MM.1S (cell line): ENCODE results near the gene BANK1.
"Not testable (repeated sequence)": the region's sequence is repeated elsewhere in the genome, so short reads cannot be mapped to it uniquely, and the experiment has no call there.

ENCODE experiments used
- DNase-seq: peaks from one replicate; pipeline ENCODE4 v3.0.0-alpha.2; 2015
- H2AFZ ChIP-seq: fragments of 300-600 bp; sonication (generic); 2 replicates; pipeline ENCODE4 v1.6.0; 2016; ENCODE audit warnings: antibody characterized with exemption, low read length
- H3F3A ChIP-seq: fragments of 300-600 bp; sonication (generic); 2 replicates; pipeline ENCODE4 v1.6.1; 2016; ENCODE audit warnings: mild to moderate bottlenecking, antibody characterized with exemption, low read length, moderate library complexity, mixed read lengths; ENCODE audit not compliant: insufficient read depth
- H3K27ac ChIP-seq: fragments of 300-600 bp; sonication (generic); 2 replicates; pipeline ENCODE4 v1.5.1; 2016; ENCODE audit warnings: mild to moderate bottlenecking, low read length
- H3K27me3 ChIP-seq: fragments of 300-600 bp; sonication (generic); replicated peaks from 2 replicates; pipeline ENCODE4 v1.6.0; 2016; ENCODE audit warnings: low read length; ENCODE audit not compliant: insufficient read depth
- H3K36me3 ChIP-seq: fragments of 300-600 bp; sonication (generic); replicated peaks from 2 replicates; pipeline ENCODE4 v1.6.1; 2016; ENCODE audit warnings: mild to moderate bottlenecking, low read length, mixed read lengths; ENCODE audit not compliant: insufficient read depth
- H3K4me1 ChIP-seq: fragments of 300-600 bp; sonication (generic); 2 replicates; pipeline ENCODE4 v1.6.1; 2016; ENCODE audit warnings: low read length, mixed read lengths
- H3K4me2 ChIP-seq: fragments of 300-600 bp; sonication (generic); 2 replicates; pipeline ENCODE4 v1.6.0; 2016; ENCODE audit warnings: low read depth, low read length
- H3K4me3 ChIP-seq: fragments of 300-600 bp; sonication (generic); 2 replicates; pipeline ENCODE4 v1.5.1; 2016; ENCODE audit warnings: low read length, mixed read lengths
- H3K79me2 ChIP-seq: fragments of 300-600 bp; sonication (generic); 2 replicates; pipeline ENCODE4 v1.6.1; 2016; ENCODE audit warnings: mixed run types, low read length, mixed read lengths
- H3K9ac ChIP-seq: fragments of 300-600 bp; sonication (generic); 2 replicates; pipeline ENCODE4 v1.6.1; 2016; ENCODE audit warnings: low read length, mixed read lengths
- H3K9me2 ChIP-seq: fragments of 300-600 bp; sonication (generic); replicated peaks from 2 replicates; pipeline ENCODE4 v1.6.1; 2016; ENCODE audit warnings: mild to moderate bottlenecking, low read length, mixed read lengths; ENCODE audit not compliant: insufficient read depth
- H3K9me3 ChIP-seq: fragments of 300-600 bp; sonication (generic); replicated peaks from 2 replicates; pipeline ENCODE4 v1.6.1; 2016; ENCODE audit warnings: mild to moderate bottlenecking, low read length, mixed read lengths; ENCODE audit not compliant: insufficient read depth
- H4K20me1 ChIP-seq: fragments of 300-600 bp; sonication (generic); 2 replicates; pipeline ENCODE4 v1.6.1; 2016; ENCODE audit warnings: mild to moderate bottlenecking, low read length, moderate library complexity, mixed read lengths; ENCODE audit not compliant: insufficient read depth
- CTCF ChIP-seq: fragments of 300-600 bp; sonication (generic); IDR thresholded peaks from 2 replicates; pipeline ENCODE4 v1.5.1; 2016; ENCODE audit warnings: antibody characterized with exemption, low read length, mixed read lengths
- EZH2 ChIP-seq: fragments of 300-600 bp; sonication (generic); optimal IDR thresholded peaks from 2 replicates; pipeline ENCODE3; 2017; ENCODE audit warnings: low read depth, mild to moderate bottlenecking, antibody characterized with exemption, low read length, mixed read lengths
- EZH2phosphoT487 ChIP-seq: fragments of 300-600 bp; sonication (generic); IDR thresholded peaks from 2 replicates; pipeline ENCODE4 v1.6.1; 2018; ENCODE audit warnings: antibody characterized with exemption, low read length

The BANK1 gene

GRCh38 chr4:101886826-101887225, 96.3 kb downstream of the BANK1 start:
- Histone ChIP-seq H3K36me3 (no peaks in the 10 kb centered on the region), H3K9me3 (no peaks in the 10 kb centered on the region), H3K9ac (no peak overlapping the region), H3K4me2 (no peak overlapping the region), H3K79me2 (no peaks in the 10 kb centered on the region), H2AFZ (no peak overlapping the region), H3K4me1 (no peaks in the 10 kb centered on the region), H3K27ac (no peak overlapping the region), H3K27me3 (no peaks in the 10 kb centered on the region), H3K4me3 (no peak overlapping the region), H3K9me2 (no peaks in the 10 kb centered on the region), H3F3A (no peaks in the 10 kb centered on the region), H4K20me1 (no peaks in the 10 kb centered on the region)
- no peak for DNase-seq
- TF ChIP-seq EZH2phosphoT487 (no peak), EZH2 (no peak), CTCF (no peak)

GRCh38 chr4:101888472-101888871, 97.9 kb downstream of the BANK1 start:
- H4K20me1 ChIP-seq = no peaks in the 10 kb centered on the region
- H3K27me3 ChIP-seq = no peaks in the 10 kb centered on the region
- H3K79me2 ChIP-seq = no peaks in the 10 kb centered on the region
- DNase-seq = no peak
- no peak overlapping the region for H3K9ac ChIP-seq
- no peaks in the 10 kb centered on the region for H3K36me3 ChIP-seq
- H3K27ac ChIP-seq = no peak overlapping the region
- H3K4me3 ChIP-seq = no peak overlapping the region
- H3K9me2 ChIP-seq = no peaks in the 10 kb centered on the region
- H2AFZ ChIP-seq = no peak overlapping the region
- TF ChIP-seq CTCF = no peak
- no peak for TF ChIP-seq EZH2phosphoT487
- no peak for TF ChIP-seq EZH2
- H3K4me2 ChIP-seq = no peak overlapping the region
- H3K9me3 ChIP-seq = no peaks in the 10 kb centered on the region
- no peaks in the 10 kb centered on the region for H3K4me1 ChIP-seq
- H3F3A ChIP-seq = no peaks in the 10 kb centered on the region

GRCh38 chr4:101905527-101905926, 115.0 kb downstream of the BANK1 start:
- DNase-seq, H2AFZ ChIP-seq, H3K9ac ChIP-seq, H3K9me2 ChIP-seq, H3K4me3 ChIP-seq, H3K4me1 ChIP-seq, H3K27ac ChIP-seq, H3F3A ChIP-seq, H3K9me3 ChIP-seq, H3K36me3 ChIP-seq, H4K20me1 ChIP-seq, H3K79me2 ChIP-seq, H3K4me2 ChIP-seq, H3K27me3 ChIP-seq: not testable (repeated sequence)

- H3K9me3 ChIP-seq = no peaks in the 10 kb centered on the region
- no peak overlapping the region for H3K4me2 ChIP-seq
- H3K4me3 ChIP-seq = no peak overlapping the region
- no peaks in the 10 kb centered on the region for H3K79me2 ChIP-seq
- no peaks in the 10 kb centered on the region for H3K27me3 ChIP-seq
- no peak for TF ChIP-seq EZH2phosphoT487
- no peak for DNase-seq
- H3K4me1 ChIP-seq = no peaks in the 10 kb centered on the region
- H2AFZ ChIP-seq = no peak overlapping the region
- no peaks in the 10 kb centered on the region for H3K9me2 ChIP-seq
- no peak overlapping the region for H3K27ac ChIP-seq
- H4K20me1 ChIP-seq = no peaks in the 10 kb centered on the region
- H3F3A ChIP-seq = no peaks in the 10 kb centered on the region
- no peak overlapping the region for H3K9ac ChIP-seq
- no peaks in the 10 kb centered on the region for H3K36me3 ChIP-seq
These were observed 120.3 kb downstream of the BANK1 start for GRCh38 chr4:101910786-101911373.
